Measurements from ENCODE around the gene GEMIN2.

- no peak for TF ChIP-seq CTCF (IDR thresholded peaks at IDR 0.05; ENCODE audit: low read depth, low read length)
- TF ChIP-seq MAX (IDR thresholded peaks at IDR 0.05; ENCODE audit: low read depth, low read length), result no peak
Measured at GRCh38 chr14:39182770-39183684, 68.9 kb downstream of the GEMIN2 start.
